ENCODE measurements around the gene PLCD4. TPM values are rescaled to one million over a fixed set of nuclear protein-coding genes. Genes with fewer than 3 reads are reported as not detected.

Gene PLCD4
- total RNA-seq, 2 donors from 2014 or later = 1.6 to 8.3 TPM

DNA sequence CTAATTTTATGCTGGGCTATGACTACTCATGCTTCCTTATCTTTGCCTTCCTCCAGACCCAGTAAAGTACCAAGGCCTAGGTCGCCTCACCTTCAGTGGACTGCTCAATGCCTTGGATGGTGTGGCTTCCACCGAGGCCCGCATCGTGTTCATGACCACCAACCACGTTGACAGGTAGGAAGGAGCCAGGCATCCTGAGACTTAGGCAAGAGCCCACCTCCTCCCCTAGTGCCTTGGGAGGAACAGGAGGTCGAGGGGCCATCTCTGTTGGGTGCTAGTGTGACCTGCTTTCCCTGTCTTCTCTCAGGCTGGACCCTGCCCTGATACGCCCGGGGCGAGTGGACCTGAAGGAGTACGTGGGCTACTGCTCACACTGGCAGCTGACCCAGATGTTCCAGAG lies 55.1 kb downstream of the PLCD4 start:
- peaks cover 47% of the 10 kb centered on the region for H3K36me3 ChIP-seq
- no peaks in the 10 kb centered on the region for H3K9me3 ChIP-seq
- no peaks in the 10 kb centered on the region for H3K27me3 ChIP-seq (replicated peaks; ENCODE audit: insufficient read depth)
- H3K4me3 ChIP-seq = no peak overlapping the region
- TF ChIP-seq, protein P1, sequence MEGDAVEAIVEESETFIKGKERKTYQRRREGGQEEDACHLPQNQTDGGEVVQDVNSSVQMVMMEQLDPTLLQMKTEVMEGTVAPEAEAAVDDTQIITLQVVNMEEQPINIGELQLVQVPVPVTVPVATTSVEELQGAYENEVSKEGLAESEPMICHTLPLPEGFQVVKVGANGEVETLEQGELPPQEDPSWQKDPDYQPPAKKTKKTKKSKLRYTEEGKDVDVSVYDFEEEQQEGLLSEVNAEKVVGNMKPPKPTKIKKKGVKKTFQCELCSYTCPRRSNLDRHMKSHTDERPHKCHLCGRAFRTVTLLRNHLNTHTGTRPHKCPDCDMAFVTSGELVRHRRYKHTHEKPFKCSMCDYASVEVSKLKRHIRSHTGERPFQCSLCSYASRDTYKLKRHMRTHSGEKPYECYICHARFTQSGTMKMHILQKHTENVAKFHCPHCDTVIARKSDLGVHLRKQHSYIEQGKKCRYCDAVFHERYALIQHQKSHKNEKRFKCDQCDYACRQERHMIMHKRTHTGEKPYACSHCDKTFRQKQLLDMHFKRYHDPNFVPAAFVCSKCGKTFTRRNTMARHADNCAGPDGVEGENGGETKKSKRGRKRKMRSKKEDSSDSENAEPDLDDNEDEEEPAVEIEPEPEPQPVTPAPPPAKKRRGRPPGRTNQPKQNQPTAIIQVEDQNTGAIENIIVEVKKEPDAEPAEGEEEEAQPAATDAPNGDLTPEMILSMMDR (IDR thresholded peaks at IDR 0.05) = no peak
- ATAC-seq (ENCODE audit: insufficient number of reproducible peaks, low FRiP score, low read depth) (no peak), DNase-seq (ENCODE audit: low spot score) (no peak)
- H3K27ac ChIP-seq = no peak overlapping the region
- peaks cover 3 to 19% of the 10 kb centered on the region in 2 donors for H3K4me1 ChIP-seq (ENCODE audit: control insufficient read depth in 1 of 2, low read depth in 2 of 2)

GRCh38 chr2:218663901-218664300 lies 56.2 kb downstream of the PLCD4 start:
- Histone ChIP-seq H3K4me3 (no peak overlapping the region), H3K36me3 (peaks cover 49% of the 10 kb centered on the region), H3K27me3 (replicated peaks; ENCODE audit: insufficient read depth) (no peaks in the 10 kb centered on the region), H3K9me3 (no peaks in the 10 kb centered on the region), H3K4me1 (ENCODE audit: control insufficient read depth in 1 of 2, low read depth in 2 of 2) (peaks cover 0 to 8% of the 10 kb centered on the region in 2 donors), H3K27ac (no peak overlapping the region)
- no peak for DNase-seq (ENCODE audit: low spot score)
- TF ChIP-seq, protein P1 (IDR thresholded peaks at IDR 0.05) = no peak
- no peak for ATAC-seq (ENCODE audit: insufficient number of reproducible peaks, low FRiP score, low read depth)

DNA sequence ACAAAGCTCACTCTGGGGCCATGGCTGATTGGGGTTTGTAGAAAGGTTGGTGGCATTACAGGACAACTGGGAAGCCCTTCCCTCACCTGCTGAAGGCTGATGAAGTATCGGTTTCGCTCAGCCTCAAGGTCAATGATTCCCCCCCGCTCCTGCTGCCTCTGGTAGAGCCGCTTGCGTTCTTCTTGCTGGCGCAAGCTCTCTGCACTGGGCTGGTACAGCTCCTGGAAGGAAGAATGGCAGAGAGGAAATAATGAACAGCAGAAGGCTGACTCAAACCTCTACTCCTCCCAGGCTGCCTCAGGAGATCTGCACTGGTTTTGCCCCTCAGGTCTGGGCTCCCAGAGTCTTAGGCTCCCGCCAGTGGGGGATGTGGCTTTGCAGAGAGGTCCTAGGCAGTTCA lies 57.0 kb downstream of the PLCD4 start:
- TF ChIP-seq, protein P1 (IDR thresholded peaks at IDR 0.05) = no peak
- no peaks in the 10 kb centered on the region for H3K27me3 ChIP-seq (replicated peaks; ENCODE audit: insufficient read depth)
- peaks cover 0 to 8% of the 10 kb centered on the region in 2 donors for H3K4me1 ChIP-seq (ENCODE audit: control insufficient read depth in 1 of 2, low read depth in 2 of 2)
- H3K9me3 ChIP-seq = no peaks in the 10 kb centered on the region
- H3K4me3 ChIP-seq = no peak overlapping the region
- ATAC-seq (ENCODE audit: insufficient number of reproducible peaks, low FRiP score, low read depth) = no peak
- no peak for DNase-seq (ENCODE audit: low spot score)
- peaks cover 49% of the 10 kb centered on the region for H3K36me3 ChIP-seq
- no peak overlapping the region for H3K27ac ChIP-seq

DNA sequence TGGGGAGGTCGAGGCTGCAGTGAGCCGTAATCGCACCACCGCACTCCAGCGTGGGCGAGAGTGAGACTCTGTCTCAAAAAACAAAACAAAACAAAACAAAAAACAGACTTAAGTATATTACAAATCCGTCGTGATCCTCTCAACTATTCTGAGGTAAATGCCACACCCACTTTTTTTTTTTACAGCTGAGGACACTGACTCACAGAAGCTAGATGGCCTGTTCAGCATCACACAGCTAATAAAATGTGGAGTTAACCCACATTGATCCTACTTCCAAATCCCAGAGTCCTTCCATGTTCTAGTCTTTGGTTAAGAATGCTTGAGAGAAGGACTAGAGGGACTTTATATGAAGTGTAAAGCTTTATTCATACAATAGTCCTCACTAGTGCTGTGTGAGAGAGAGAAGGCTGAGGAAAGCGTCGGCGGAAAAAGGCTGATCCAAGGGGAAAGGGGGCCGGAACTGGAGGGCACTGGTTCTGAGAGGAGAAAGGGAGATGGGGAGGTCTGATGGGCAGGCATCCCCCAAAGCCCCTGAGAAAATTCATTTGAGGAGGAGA lies 63.5 kb downstream of the PLCD4 start:
- H3K4me3 ChIP-seq = peak overlapping the region; percentile 95
- no peaks in the 10 kb centered on the region for H3K27me3 ChIP-seq (replicated peaks; ENCODE audit: insufficient read depth)
- peaks cover 12 to 18% of the 10 kb centered on the region in 2 donors for H3K4me1 ChIP-seq (ENCODE audit: control insufficient read depth in 1 of 2, low read depth in 2 of 2)
- DNase-seq (ENCODE audit: low spot score) (no peak), ATAC-seq (ENCODE audit: insufficient number of reproducible peaks, low FRiP score, low read depth) (no peak)
- H3K9me3 ChIP-seq = no peaks in the 10 kb centered on the region
- TF ChIP-seq, protein P1 (IDR thresholded peaks at IDR 0.05) = no peak
- H3K27ac ChIP-seq = peak overlapping the region; percentile 82 to 88
- peaks cover 22% of the 10 kb centered on the region for H3K36me3 ChIP-seq

DNA sequence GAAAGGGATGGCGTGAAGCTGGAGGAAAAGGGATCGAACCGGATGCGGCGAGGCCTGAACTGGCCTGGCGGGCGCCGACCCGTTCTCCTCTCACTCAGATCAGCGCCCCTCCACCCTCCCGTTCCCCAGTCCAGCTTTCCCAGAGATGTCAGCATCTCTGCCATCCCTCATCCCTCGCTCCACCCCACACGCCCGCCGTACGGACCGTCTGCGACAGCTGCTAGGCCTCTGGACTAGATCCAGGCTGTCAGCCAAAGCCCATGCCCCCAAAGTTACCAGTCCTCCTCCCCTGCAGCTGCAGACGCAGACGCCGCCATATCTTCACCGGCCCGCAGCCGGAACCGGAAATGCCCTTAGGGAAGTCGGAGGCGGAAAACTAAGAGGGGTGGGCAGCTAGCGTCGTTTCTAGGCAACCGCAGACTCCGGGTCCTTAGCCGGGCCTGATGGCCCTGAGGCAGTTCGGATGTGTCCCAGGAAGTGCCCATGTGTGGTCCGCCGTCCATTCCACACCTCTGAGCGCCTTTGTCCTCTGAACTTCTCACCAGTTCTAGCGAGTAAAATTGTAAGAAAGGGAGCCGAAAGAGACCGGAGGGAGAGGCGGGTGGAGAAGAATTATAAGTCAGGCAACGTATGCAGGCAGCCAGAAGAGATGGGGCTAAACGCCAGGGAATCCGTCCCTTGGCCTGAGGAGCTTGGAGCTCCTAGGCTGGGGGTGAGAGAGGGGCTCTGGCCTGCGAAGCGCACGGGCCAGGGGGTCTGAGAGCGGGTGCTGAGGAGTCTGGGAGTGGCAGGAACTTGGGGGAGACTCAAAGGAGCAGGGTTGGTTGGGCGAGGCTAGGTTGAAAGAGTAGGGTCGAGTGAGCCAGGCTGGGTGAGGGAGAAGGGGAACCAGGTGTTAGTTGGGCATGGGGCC lies 64.2 kb downstream of the PLCD4 start, which contains the start of the genes RNF25 and STK36:
RNF25 (minus strand) TSS at position 349 of the 913 bp plus-strand sequence; CDS start at position 317, 32 bp downstream.
STK36 (plus strand) TSS at position 433 of the 913 bp plus-strand sequence. CDS start 744 bp downstream, outside the sequence.
- peaks cover 12 to 18% of the 10 kb centered on the region in 2 donors for H3K4me1 ChIP-seq (ENCODE audit: control insufficient read depth in 1 of 2, low read depth in 2 of 2)
- ATAC-seq (ENCODE audit: insufficient number of reproducible peaks, low FRiP score, low read depth) = peak; percentile 77

More for the DNA sequence above, 64.2 kb downstream of the PLCD4 start, which contains the start of the genes RNF25 and STK36:
- Histone ChIP-seq H3K4me3 (peak within 1 kb of the TSS; percentile 95), H3K27ac (peak within 1 kb of the TSS; percentile 82 to 88), H3K9me3 (no peaks in the 10 kb centered on the region), H3K27me3 (replicated peaks; ENCODE audit: insufficient read depth) (no peaks in the 10 kb centered on the region), H3K36me3 (peaks cover 16% of the 10 kb centered on the region)
- peak; percentile 64 for DNase-seq (ENCODE audit: low spot score)
- TF ChIP-seq, protein P1 (IDR thresholded peaks at IDR 0.05) = no peak

Measured in thoracic aorta (tissue), 2 donors.